Right lobe of liver (tissue), 4 donors: Measurements from ENCODE around the gene NSD1.

Source experiments
- CTCF ChIP-seq, 4 donors: fragments of 200-600 bp in 3 of 4; fragments of 450-650 bp in 1 of 4; IDR thresholded peaks; one replicate each; pipeline versions ENCODE4 v1.5.1 to v1.8.0; 2016 to 2022; ENCODE audit warnings: antibody characterized with exemption in 4 of 4, mild to moderate bottlenecking in 2 of 4
- POLR2A ChIP-seq: fragments of 450-650 bp; IDR thresholded peaks from one replicate; pipeline ENCODE4 v1.6.1; 2017; ENCODE audit warnings: antibody characterized with exemption, mild to moderate bottlenecking
- donor health status: DM: no; HTN: no; CAD: no.
- donor health status: DM: no; HTN: no; CAD: no.
- donor health status: DM: no; HTN: yes; CAD: no.

GRCh38 chr5:177093803-177094202 lies 39.8 kb upstream of the NSD1 start:
- no peak for TF ChIP-seq CTCF (IDR thresholded peaks at IDR 0.05)
- TF ChIP-seq POLR2A: no peak
